G401.6 (cell line): ENCODE data around the gene ITGBL1.
"Not testable (repeated sequence)": the region's sequence is repeated elsewhere in the genome, so short reads cannot be mapped to it uniquely, and the experiment has no call there.

ENCODE experiments used
- FAIRE-seq: peaks from 2 replicates; lab custom pipeline; 2012; peaks lifted over from hg19 to GRCh38; lab: Jason Lieb, UNC

ITGBL1 gene

GRCh38 chr13:101514100-101514499 is 61.6 kb downstream of the ITGBL1 start:
- no peak for FAIRE-seq

- peak; percentile 78 for FAIRE-seq
These were observed 62.3 kb downstream of the ITGBL1 start for GRCh38 chr13:101514695-101515275.

- no peak for FAIRE-seq
These were observed 63.0 kb downstream of the ITGBL1 start for GRCh38 chr13:101515504-101515903.

- no peak for FAIRE-seq
These were observed 63.8 kb downstream of the ITGBL1 start for GRCh38 chr13:101516262-101516661.

GRCh38 chr13:101520672-101521071 is 68.2 kb downstream of the ITGBL1 start:
- no peak for FAIRE-seq

- FAIRE-seq, result no peak
These were observed 68.9 kb downstream of the ITGBL1 start for GRCh38 chr13:101521371-101521770.

- FAIRE-seq, result no peak
These were observed 70.1 kb downstream of the ITGBL1 start for GRCh38 chr13:101522607-101523006.

- no peak for FAIRE-seq
These were observed 71.0 kb downstream of the ITGBL1 start for GRCh38 chr13:101523154-101524131.

- FAIRE-seq, result no peak
These were observed 74.7 kb downstream of the ITGBL1 start for GRCh38 chr13:101527130-101527529.

- no peak for FAIRE-seq
These were observed 76.9 kb downstream of the ITGBL1 start for GRCh38 chr13:101529422-101529821.

GRCh38 chr13:101530293-101530692 is 77.8 kb downstream of the ITGBL1 start:
- FAIRE-seq, result no peak

GRCh38 chr13:101535192-101535746 is 82.8 kb downstream of the ITGBL1 start:
- no peak for FAIRE-seq

- FAIRE-seq, result no peak
These were observed 83.6 kb downstream of the ITGBL1 start for GRCh38 chr13:101536079-101536478.

- FAIRE-seq, result not testable (repeated sequence)
These were observed 92.1 kb downstream of the ITGBL1 start for GRCh38 chr13:101544544-101544943.

GRCh38 chr13:101544979-101545378 is 92.5 kb downstream of the ITGBL1 start:
- FAIRE-seq, result no peak

- no peak for FAIRE-seq
These were observed 93.0 kb downstream of the ITGBL1 start for GRCh38 chr13:101545521-101545920.

GRCh38 chr13:101552286-101552685 is 99.8 kb downstream of the ITGBL1 start:
- FAIRE-seq, result no peak

- no peak for FAIRE-seq
These were observed 100.3 kb downstream of the ITGBL1 start for GRCh38 chr13:101552786-101553185.

- no peak for FAIRE-seq
These were observed 102.1 kb downstream of the ITGBL1 start for GRCh38 chr13:101554420-101555125.

- FAIRE-seq, result no peak
These were observed 103.1 kb downstream of the ITGBL1 start for GRCh38 chr13:101555610-101556009.

GRCh38 chr13:101556676-101557123 is 104.2 kb downstream of the ITGBL1 start:
- FAIRE-seq, result no peak

GRCh38 chr13:101565317-101565716 is 112.8 kb downstream of the ITGBL1 start:
- FAIRE-seq, result no peak

GRCh38 chr13:101567841-101568240 is 115.4 kb downstream of the ITGBL1 start:
- FAIRE-seq, result no peak
